ENCODE data around the gene FAM110A. TPM values are rescaled to one million over a fixed set of nuclear protein-coding genes. Genes with fewer than 3 reads are reported as not detected.

The FAM110A gene
- total RNA-seq, result 0.85 and 2.9 TPM in 2 replicates

DNA sequence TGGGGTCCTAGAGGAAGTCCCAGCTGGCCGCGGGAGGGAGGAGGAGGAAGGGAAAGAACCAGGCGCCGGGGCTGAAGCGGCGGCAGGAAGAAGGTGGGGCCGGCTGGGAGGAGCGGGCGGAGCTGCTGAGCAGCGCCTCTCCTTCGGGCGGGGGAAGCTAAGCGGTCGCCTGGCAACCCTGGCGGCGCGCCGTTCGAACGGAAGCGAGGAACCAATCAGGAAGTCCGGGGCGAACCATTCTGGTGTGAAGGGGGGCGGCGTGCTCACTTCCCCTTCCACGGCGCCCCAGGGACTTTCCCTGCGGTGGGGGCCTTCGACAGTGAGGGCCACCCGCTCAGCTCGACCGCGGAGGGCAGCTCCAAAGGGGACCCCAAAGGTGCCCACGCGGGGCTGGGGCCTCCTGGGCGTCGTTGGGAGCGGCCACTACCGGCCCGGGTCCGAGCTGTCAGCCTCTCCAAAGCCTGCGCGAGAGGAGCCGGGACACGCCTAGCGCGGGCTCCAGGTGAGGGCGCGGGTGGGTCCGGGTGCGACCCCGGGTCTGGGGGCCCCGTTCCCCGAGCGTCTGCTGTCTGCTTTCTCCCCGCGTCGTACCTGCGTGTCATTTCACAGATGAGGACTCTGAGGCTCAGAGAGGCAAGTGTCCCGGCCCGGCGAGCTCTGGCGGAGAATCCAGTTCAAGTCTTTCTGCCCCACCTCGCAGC is at the start of gene FAM110A:
TSS of gene FAM110A (plus strand) at position 266 of the 701 bp plus-strand sequence. CDS start 11,090 bp downstream, outside the sequence.

Other genes starting within 250 kb of the FAM110A start
- not detected in 2 replicates for gene TCF15, start 223.4 kb upstream of the FAM110A start, total RNA-seq
- 62.1 and 64.3 TPM in 2 replicates for gene SRXN1, start 180.5 kb upstream of the FAM110A start, total RNA-seq
- gene SCRT2, start 157.9 kb upstream of the FAM110A start, total RNA-seq, result not detected in 2 replicates
- gene SLC52A3, start 65.2 kb upstream of the FAM110A start, total RNA-seq, result not detected in 2 replicates
- gene ANGPT4, start 82.6 kb downstream of the FAM110A start, total RNA-seq, result under 0.01 TPM in 1 of 2 replicates, not detected in the other
- gene RSPO4, start 168.6 kb downstream of the FAM110A start, total RNA-seq, result not detected in 2 replicates

All from regular cardiac myocyte (primary cell).